Hematopoietic multipotent progenitor cell treated with erythropoietin and hydrocortisone succinate and interleukin-3 and kit ligand, for 6 days (in vitro differentiated cells): Measurements from ENCODE around the gene CARMIL1.
A peak's percentile ranks its signal among the peaks of the same experiment; 100 is the strongest.
"Not testable (repeated sequence)": the region's sequence is repeated elsewhere in the genome, so short reads cannot be mapped to it uniquely, and the experiment has no call there.

Experiments used
- DNase-seq: peaks from one replicate; pipeline ENCODE4 v3.0.0-alpha.2; 2015

Gene CARMIL1

GRCh38 chr6:25586119-25586518 is 306.9 kb downstream of the CARMIL1 start:
- not testable (repeated sequence) for DNase-seq

DNA sequence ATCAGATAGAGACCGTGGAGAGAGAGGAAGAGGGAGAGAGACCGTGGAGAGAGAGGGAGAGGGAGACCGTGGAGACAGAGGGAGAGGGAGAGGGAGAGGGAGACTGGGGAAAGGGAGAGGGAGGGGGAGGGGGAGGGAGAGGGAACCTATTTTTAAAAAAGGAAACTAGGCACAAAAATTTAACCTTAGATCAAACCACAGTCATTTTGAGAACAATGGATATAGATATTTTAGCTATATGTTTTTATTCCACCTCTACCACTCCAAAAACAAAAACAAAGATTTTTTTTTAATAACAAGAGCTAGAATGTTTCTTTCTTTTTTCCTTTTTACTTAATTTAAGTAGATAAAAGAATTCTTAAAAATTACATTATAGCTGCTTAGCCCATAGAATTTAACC is 307.8 kb downstream of the CARMIL1 start:
- no peak for DNase-seq

- no peak for DNase-seq
These were observed 311.8 kb downstream of the CARMIL1 start for GRCh38 chr6:25590986-25591385.

DNA sequence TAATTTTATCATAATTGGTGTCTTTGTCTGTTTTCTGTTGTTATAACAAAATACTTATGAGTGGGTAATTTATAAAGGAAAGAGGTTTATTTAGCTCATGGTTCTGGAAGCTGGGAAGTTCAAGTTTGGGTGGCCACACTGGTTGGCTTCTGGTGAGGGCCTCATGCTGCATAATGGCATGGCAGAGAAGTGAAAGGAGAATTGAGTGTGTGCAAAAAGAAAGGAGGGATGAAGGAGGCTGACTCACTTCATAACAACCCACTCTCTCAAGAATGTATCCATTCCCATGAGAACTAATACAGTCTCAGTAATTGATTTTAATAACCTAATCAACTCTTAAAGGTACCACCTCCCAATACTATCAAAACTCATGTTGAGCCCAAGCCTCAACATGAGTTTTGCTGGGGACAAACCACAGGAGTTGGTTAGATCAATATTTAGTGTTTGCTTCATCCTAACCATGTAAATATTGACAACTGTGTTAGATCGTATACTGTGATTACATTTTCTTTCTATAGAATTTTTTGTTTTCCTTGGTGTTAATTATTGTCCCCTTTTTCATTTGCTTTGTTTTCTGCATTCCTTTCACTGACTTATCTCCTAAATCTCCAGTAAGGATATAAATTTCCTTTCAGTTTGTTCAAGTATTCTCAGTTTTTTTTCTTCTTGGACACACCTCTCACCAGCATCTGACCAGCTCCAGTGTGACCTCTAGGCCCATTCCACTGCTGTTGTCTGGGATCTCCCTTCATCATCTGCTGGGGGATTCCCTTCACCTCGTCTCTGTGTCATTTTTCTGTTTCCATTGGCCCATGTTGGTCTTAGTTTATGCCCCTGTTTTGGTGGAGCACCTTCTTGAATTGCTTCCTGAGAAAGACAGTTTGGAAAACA is 318.0 kb downstream of the CARMIL1 start:
- no peak for DNase-seq

DNA sequence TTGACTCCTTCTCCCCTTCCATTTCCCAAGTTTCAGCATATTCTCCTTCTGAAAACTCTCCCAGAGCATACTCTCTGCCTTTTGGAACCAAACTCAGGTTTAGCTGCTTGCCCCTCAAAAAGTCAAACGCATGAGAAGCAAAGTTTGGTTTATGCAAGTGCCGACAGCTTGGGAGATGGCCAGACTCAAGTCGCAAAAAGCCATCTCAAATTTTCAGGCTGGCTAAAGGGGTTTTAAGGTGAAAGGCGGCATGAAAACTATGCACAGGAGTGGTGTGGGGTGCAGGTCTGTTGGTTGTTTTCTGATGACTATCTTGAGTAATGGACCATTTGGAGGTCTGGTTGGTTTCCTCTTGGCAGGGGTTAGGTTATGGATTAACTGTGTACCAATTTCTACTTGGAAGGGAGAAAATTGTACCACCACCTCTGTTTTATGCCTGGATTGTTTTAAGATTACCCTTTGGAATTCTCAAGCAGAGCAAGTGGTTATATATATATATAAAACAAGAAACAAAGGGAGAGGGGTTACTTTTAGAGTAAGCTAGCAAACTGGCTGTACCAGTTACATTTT is 320.4 kb downstream of the CARMIL1 start:
- no peak for DNase-seq

DNA sequence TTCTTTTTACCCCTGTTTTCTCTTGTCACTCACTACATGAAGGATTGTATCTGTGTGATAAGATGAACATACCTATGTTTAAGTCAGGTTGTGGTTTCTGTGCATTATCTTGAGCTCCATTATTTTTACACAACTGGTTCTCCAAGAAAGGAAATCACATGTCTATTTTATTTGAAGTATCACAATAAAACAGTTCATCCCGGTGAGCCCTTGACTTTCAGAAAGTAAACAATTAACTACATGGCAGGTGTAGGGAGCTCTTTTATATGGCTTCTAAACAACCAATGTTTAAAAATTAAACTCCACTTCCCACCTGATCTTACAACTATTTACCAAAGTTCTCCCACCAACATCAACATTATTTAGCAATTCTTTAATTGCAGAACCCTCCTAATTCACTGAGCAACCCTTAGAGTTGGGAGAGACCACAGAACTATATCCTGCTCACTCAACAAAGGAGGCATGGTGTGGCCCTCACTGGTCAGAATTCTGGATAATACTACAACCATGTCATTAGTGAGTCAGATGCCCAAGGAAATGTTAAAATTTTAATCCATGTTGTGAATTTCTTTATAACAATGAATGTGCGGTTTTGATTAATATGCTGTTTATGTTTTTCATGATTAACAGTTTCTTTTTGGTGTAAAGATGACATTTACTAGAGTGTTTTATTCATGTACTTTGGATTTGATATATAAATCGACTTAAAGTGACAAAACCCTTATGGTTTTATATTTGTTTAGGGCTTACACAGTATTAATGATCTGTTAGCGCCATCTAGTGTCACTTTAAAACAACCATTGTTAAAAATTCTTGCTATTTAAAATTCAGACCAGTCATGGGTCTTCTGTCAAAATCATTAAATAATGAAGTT is 322.9 kb downstream of the CARMIL1 start:
- peak; percentile 93 for DNase-seq

DNA sequence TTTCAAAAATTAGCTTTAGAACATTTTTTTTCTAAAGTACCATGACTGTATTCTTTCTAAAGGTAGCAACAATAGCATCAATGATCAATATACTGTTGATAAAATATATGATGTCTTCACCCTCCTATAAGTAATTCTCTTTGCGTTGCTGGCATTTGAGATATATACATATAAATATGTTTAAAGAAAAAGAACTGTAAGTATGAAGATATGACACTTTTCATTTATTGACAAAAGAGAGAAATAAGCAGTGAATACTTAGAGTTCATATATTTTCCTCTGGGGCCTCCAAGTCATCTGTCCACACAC is 323.5 kb downstream of the CARMIL1 start:
- DNase-seq: no peak

- DNase-seq: no peak
These were observed 324.1 kb downstream of the CARMIL1 start for GRCh38 chr6:25603251-25603650.

GRCh38 chr6:25606151-25606550 is 327.0 kb downstream of the CARMIL1 start:
- DNase-seq: no peak

GRCh38 chr6:25608558-25609174 is 329.5 kb downstream of the CARMIL1 start:
- peak; percentile 75 for DNase-seq

GRCh38 chr6:25612666-25613065 is 333.5 kb downstream of the CARMIL1 start:
- DNase-seq: no peak

- DNase-seq: no peak
These were observed 334.2 kb downstream of the CARMIL1 start for GRCh38 chr6:25613415-25613814.

DNA sequence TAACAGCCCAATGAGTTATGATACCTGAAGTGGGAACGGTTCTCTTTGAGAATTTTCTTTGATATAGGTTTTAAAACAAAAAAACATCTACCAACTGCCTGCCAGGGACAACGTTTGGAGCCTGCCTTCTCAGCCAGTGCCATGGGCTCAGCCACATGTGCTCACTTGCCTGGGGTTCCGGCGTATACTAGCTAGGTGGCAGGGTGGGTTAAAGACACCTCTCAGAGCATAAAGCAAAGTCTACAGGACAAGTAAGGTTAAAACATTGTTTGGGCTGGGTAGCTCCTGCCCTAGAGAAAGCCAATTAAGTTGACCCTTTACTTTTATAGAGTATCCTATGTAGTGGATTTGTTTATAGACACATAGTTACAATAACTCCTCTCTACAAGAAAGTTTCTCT is 334.9 kb downstream of the CARMIL1 start:
- DNase-seq: no peak

- no peak for DNase-seq
These were observed 336.3 kb downstream of the CARMIL1 start for GRCh38 chr6:25615471-25615870.

- DNase-seq: no peak
These were observed 338.8 kb downstream of the CARMIL1 start for GRCh38 chr6:25617997-25618396.

DNA sequence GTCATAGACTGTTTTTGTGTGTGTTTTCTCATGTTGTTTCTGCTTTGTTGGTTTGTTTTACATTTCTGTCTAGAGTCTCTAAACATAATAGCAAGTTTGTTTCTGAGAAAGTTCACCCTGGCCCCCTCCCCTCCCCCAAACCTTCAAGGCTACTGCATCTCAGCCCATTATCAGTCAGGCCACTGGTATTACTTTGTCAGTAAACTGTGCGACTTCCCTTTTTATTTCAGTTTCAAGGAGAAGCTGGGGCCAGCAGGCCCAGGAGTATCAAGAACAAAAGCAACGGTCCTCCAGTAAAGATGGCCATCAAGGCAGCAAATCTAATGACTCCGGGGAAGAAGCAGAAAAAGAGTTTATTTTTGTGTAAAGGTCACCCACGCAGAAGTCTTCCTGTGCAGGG is 340.0 kb downstream of the CARMIL1 start:
- peak; percentile 65 for DNase-seq

GRCh38 chr6:25620391-25620790 is 341.2 kb downstream of the CARMIL1 start:
- DNase-seq: no peak

- no peak for DNase-seq
These were observed 343.9 kb downstream of the CARMIL1 start for GRCh38 chr6:25623065-25623464.

DNA sequence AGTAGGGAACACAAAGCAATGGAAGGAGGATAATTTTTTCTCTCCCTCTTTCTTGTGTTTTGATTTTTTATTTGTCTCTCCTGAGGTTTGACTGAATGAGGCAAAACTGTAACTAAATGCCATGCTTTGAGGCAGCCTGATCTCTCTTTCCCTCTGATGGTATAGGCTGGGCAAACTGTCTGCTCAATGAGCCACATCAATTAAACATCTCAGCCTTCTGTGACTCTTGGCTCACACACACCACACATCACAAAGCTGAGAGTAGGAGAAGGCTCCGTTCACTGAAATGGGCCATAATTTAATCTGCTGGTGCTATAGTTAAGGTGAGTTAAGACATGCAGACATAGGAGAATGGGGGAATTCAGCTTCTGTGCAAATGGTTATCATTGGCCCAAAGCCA is 344.7 kb downstream of the CARMIL1 start:
- DNase-seq: no peak

- no peak for DNase-seq
These were observed 347.8 kb downstream of the CARMIL1 start for GRCh38 chr6:25627001-25627400.

DNA sequence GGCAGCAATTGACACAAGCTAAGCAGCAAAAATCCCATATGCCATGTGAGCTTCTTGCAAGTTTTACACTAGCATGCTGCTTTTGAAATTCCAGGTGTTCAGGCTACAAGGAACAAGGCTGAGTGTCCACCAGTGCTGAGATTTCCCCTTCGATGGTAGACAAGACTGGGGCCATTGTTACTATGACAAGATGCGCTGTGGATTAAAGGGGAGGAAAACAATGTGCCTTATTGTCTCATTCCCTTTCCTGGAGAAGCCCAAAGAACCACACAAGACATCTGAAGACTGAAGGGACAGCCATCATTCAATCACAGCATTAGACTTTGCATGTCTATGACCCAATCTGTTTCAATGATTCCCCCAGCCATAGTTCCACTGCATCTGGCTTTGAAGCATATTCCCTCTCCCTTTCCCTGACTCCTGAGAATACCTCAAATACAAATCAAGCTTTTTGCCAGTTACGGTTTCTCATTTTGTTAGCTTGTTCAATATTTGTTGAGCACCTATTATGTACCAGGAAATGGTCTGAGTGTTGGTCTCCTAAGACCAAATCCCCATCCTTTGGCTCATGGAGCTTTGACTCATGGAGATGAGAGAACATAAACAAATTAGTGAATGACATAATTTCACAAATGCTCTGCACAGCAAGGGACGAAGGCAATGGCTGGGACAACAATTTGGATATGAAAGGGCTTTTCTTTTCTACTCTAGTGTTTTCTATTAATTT is 349.5 kb downstream of the CARMIL1 start:
- no peak for DNase-seq

GRCh38 chr6:25629198-25629576 is 350.0 kb downstream of the CARMIL1 start:
- no peak for DNase-seq
